PFSK-1 (cell line): ENCODE results near the gene IL17C.

Source experiments
- FOXP2 ChIP-seq: optimal IDR thresholded peaks from 2 replicates; pipeline ENCODE3; 2011; ENCODE audit warnings: borderline replicate concordance, control low read depth, inconsistent platforms; ENCODE audit not compliant: insufficient read depth; ENCODE audit errors: extremely low read length, extremely low read depth
- POLR2AphosphoS5 ChIP-seq: IDR thresholded peaks from 2 replicates; pipeline ENCODE4 v1.6.1; 2012; ENCODE audit warnings: low read depth, mild to moderate bottlenecking, control low read depth, low read length, moderate library complexity
- REST ChIP-seq, 2 experiments: IDR thresholded peaks; 2 replicates each; pipeline versions ENCODE4 v1.6.1 to v1.8.0; 2011 to 2012; ENCODE audit warnings: low read depth in 2 of 2, low read length in 2 of 2, control low read depth in 1 of 2, inconsistent platforms in 1 of 2, mild to moderate bottlenecking in 1 of 2, moderate library complexity in 1 of 2; ENCODE audit not compliant: insufficient read depth in 1 of 2
- SIN3A ChIP-seq: IDR thresholded peaks from 2 replicates; pipeline ENCODE4 v1.6.1; 2012; ENCODE audit warnings: mild to moderate bottlenecking, low read length, moderate library complexity, borderline replicate concordance; ENCODE audit not compliant: insufficient read depth
- TAF1 ChIP-seq: IDR thresholded peaks from 2 replicates; pipeline ENCODE4 v1.6.1; 2012; ENCODE audit warnings: low read length, control low read depth, borderline replicate concordance; ENCODE audit not compliant: insufficient read depth

The IL17C gene

DNA sequence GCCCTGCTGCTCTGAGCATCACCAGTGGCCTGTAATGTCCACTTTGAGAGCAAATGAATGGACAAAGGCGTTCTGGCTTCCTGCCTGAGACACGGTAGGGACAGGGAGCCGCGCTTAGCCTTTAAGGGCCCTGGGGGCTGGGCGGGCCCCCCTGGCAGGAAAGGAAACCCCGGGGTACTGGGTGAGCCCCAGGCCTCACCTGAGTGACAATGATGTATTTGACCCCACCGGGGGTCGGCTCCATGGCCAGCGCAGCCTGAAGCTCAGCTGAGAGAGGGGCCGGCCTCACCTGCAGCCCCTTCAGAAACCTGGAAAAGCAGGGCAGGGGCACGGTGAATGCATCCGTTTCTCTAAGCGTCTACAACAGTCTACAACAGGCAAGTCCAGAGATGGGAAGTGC lies 14.7 kb downstream of the IL17C start:
- TF ChIP-seq SIN3A (no peak), FOXP2 (no peak), POLR2AphosphoS5 (no peak), REST (IDR thresholded peaks at IDR 0.05; ENCODE audit: insufficient read depth in 1 of 2, low read depth in 2 of 2, low read length in 2 of 2) (no peak), TAF1 (no peak)

DNA sequence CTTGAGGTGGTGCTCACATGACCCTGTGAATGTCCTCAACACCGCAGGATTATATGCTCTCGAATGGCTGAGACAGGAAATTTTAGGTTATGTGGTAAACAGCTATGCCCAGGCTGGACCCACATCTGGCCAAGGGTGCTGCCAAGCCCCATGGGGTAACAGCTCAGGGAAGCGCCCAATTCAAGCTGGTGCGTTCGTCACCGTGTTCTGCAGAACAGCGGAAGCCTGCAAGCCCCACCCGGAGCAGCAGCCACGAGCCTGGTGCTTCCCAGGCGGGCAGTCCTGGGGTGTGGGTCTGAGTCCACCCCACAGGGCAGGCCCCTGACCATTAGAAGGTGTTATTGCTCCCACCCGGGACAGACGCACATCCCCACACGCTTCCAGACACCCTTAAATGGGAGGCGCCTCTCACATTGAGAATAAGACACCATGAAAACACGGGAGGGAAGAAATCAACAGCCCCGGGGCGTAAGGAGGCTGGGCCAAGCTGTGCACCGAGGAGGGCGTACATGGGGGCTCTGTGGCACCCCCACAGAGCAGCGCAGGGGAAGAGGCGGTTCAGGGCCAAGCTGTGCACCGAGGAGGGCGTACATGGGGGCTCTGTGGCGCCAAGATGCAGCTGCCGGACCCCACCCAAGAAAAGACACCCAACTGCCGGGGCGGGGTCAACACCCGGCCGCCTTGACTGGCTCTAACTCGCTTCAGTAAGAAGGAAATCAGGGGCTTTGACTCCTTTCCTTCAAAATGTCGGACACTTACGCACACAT lies 15.4 kb downstream of the IL17C start:
- TF ChIP-seq TAF1 (no peak), POLR2AphosphoS5 (no peak), REST (IDR thresholded peaks at IDR 0.05; ENCODE audit: insufficient read depth in 1 of 2, low read depth in 2 of 2, low read length in 2 of 2) (no peak), FOXP2 (no peak), SIN3A (no peak)

GRCh38 chr16:88654363-88655052 lies 16.1 kb downstream of the IL17C start:
- TF ChIP-seq POLR2AphosphoS5 (no peak), REST (IDR thresholded peaks at IDR 0.05; ENCODE audit: insufficient read depth in 1 of 2, low read depth in 2 of 2, low read length in 2 of 2) (no peak), FOXP2 (no peak), TAF1 (no peak), SIN3A (no peak)

GRCh38 chr16:88655053-88655732 lies 16.8 kb downstream of the IL17C start:
- TF ChIP-seq FOXP2 (no peak), POLR2AphosphoS5 (no peak), SIN3A (no peak), REST (IDR thresholded peaks at IDR 0.05; ENCODE audit: insufficient read depth in 1 of 2, low read depth in 2 of 2, low read length in 2 of 2) (no peak), TAF1 (no peak)
